Measurements from ENCODE around the gene HIGD1B. TPM values are rescaled to one million over a fixed set of nuclear protein-coding genes. Genes with fewer than 3 reads are reported as not detected.

The HIGD1B gene
- total and polyA plus RNA-seq, 9 of the 15 experiments (the other 6 are each of a cell fraction or from before 2014, with no cell fraction given) = not detected

DNA sequence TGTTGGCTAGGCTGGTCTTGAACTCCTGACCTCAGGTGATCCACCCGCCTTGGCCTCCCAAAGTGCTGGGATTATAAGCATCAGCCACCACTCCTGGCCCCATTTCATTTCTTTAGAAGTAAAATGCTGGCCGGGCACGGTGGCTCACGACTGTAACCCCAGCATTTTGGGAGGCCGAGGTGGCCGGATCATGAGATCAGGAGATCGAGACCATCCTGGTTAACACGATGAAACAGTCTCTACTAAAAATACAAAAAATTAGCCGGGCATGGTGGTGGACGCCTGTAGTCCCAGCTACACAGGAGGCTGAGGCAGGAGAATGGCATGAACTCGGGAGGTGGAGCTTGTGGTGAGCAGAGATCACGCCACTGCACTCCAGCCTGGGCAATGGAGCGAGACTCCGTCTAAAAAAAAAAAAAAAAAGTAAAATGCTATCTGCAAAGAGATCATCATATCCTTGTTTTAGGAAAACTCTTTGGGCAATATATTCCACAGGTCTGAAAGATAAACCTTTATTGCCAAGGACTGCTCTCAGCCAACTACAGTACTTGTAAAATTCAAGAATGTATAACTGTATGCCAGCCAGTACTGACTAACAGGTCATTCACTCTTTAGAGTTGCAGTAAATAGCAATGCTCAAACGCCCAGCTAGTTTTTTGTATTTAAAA lies 21.4 kb upstream of the HIGD1B start:
- in situ Hi-C loops (cut with MboI) (no loop called here), intact Hi-C loops (cut with micrococcal nuclease) (no loop called here)
- FAIRE-seq (no peak), DNase-seq (ENCODE audit: extremely low read depth in 1 of 4, low spot score in 3 of 4) (no peak), ATAC-seq (no peak)
- no peaks in the 10 kb centered on the region for H3K36me3 ChIP-seq (ENCODE audit: control insufficient read depth, insufficient read depth, low read length)
- H3K79me2 ChIP-seq (ENCODE audit: control insufficient read depth, insufficient read depth, low read length) = no peaks in the 10 kb centered on the region
- peaks cover 24 to 48% of the 10 kb centered on the region in 2 experiments for H3K27me3 ChIP-seq (ENCODE audit: control insufficient read depth in 2 of 2, insufficient read depth in 2 of 2, low read length in 2 of 2)
- no peak overlapping the region for H3K9ac ChIP-seq (ENCODE audit: insufficient read depth in 1 of 2, low read depth in 2 of 2, low read length in 2 of 2)
- no peaks in the 10 kb centered on the region for H3K9me1 ChIP-seq (ENCODE audit: control insufficient read depth, insufficient read depth, low read length)
- 0 out of 2 replicates have a peak, but pooled peaks cover 4% of the 10 kb centered on the region for H4K20me1 ChIP-seq (replicated peaks; ENCODE audit: control insufficient read depth, insufficient read depth, low read length)
- ChIA-PET POLR2A (interaction anchor here (0.6 kb wide), 2 partner anchors 28 to 49 kb away, joined by 3 read pairs; no protein-coding TSS in a partner anchor), CTCF (ENCODE audit: low intra/inter-chr PET ratio) (interaction anchor here (0.7 kb wide), 1 partner anchor 291 kb away, joined by 4 read pairs; no protein-coding TSS in a partner anchor)
- BruUV-seq (replicated peaks) = no TSS peak
- no peak overlapping the region for H3K4me3 ChIP-seq
- H3K9me3 ChIP-seq (replicated peaks; ENCODE audit: control insufficient read depth, insufficient read depth, low read depth, low read length) = no peaks in the 10 kb centered on the region
- H3K4me1 ChIP-seq (replicated peaks in 1 of 2; ENCODE audit: control insufficient read depth in 2 of 2, insufficient read depth in 2 of 2, low read length in 2 of 2) = peaks cover 0 to 15% of the 10 kb centered on the region in 2 experiments; a peak in 4 of 5 replicates
- WGBS (ENCODE audit: insufficient coverage, low coverage, missing lambda C conversion rate) = 9% methylated on average over 12 of the region's 15 CpGs
- H3K4me2 ChIP-seq (ENCODE audit: insufficient read depth, low read length) = no peak overlapping the region
- no peak overlapping the region for H2AFZ ChIP-seq (ENCODE audit: low read depth, low read length)
- no peak for TF ChIP-seq HOMEZ (CRISPR knock-in tag; IDR thresholded peaks at IDR 0.05)
- no peak for TF ChIP-seq FUS (optimal IDR thresholded peaks at IDR 0.05; ENCODE audit: low read depth, low read length)
- no peak overlapping the region for H3K27ac ChIP-seq (ENCODE audit: extremely low read depth, low read depth, low read length)

- DNase-seq (ENCODE audit: extremely low read depth in 1 of 4, low spot score in 3 of 4) (no peak), FAIRE-seq (no peak), ATAC-seq (no peak)
- 0 out of 2 replicates have a peak, but pooled peaks cover 4% of the 10 kb centered on the region for H4K20me1 ChIP-seq (replicated peaks; ENCODE audit: control insufficient read depth, insufficient read depth, low read length)
- in situ Hi-C loops (cut with MboI) (no loop called here), intact Hi-C loops (cut with micrococcal nuclease) (no loop called here)
- peaks cover 23 to 45% of the 10 kb centered on the region in 2 experiments for H3K27me3 ChIP-seq (ENCODE audit: control insufficient read depth in 2 of 2, insufficient read depth in 2 of 2, low read length in 2 of 2)
- CTCF ChIA-PET (ENCODE audit: low intra/inter-chr PET ratio) = no interaction called here
- no peaks in the 10 kb centered on the region for H3K9me3 ChIP-seq (replicated peaks; ENCODE audit: control insufficient read depth, insufficient read depth, low read depth, low read length)
- H3K36me3 ChIP-seq (ENCODE audit: control insufficient read depth, insufficient read depth, low read length) = no peaks in the 10 kb centered on the region
- no peak for TF ChIP-seq POLR2G (IDR thresholded peaks at IDR 0.05; ENCODE audit: low read depth, low read length)
- peak; percentile 74 for TF ChIP-seq BMI1 (IDR thresholded peaks at IDR 0.05; ENCODE audit: low read length)
- POLR2A ChIA-PET = no interaction called here
- H2AFZ ChIP-seq (ENCODE audit: low read depth, low read length) = no peak overlapping the region
- no peak overlapping the region for H3K4me3 ChIP-seq
- peaks cover 0 to 15% of the 10 kb centered on the region in 2 experiments; a peak in 4 of 5 replicates for H3K4me1 ChIP-seq (replicated peaks in 1 of 2; ENCODE audit: control insufficient read depth in 2 of 2, insufficient read depth in 2 of 2, low read length in 2 of 2)
- 6% methylated on average over 1 of the region's 1 CpG for WGBS (ENCODE audit: insufficient coverage, low coverage, missing lambda C conversion rate)
- no peak overlapping the region for H3K9ac ChIP-seq (ENCODE audit: insufficient read depth in 1 of 2, low read depth in 2 of 2, low read length in 2 of 2)
- no peak overlapping the region for H3K27ac ChIP-seq (ENCODE audit: extremely low read depth, low read depth, low read length)
- no TSS peak for BruUV-seq (replicated peaks)
- H3K4me2 ChIP-seq (ENCODE audit: insufficient read depth, low read length) = no peak overlapping the region
- H3K9me1 ChIP-seq (ENCODE audit: control insufficient read depth, insufficient read depth, low read length) = no peaks in the 10 kb centered on the region
- no peaks in the 10 kb centered on the region for H3K79me2 ChIP-seq (ENCODE audit: control insufficient read depth, insufficient read depth, low read length)
These were observed 19.8 kb upstream of the HIGD1B start for GRCh38 chr17:44827863-44828262.

All from K562 (cell line).